ENCODE data around the gene ATF7IP2. TPM values are rescaled to one million over a fixed set of nuclear protein-coding genes. Genes with fewer than 3 reads are reported as not detected.

ATF7IP2 gene
- total and polyA plus RNA-seq, 9 of the 15 experiments (the other 6 are each of a cell fraction or from before 2014, with no cell fraction given) = 131 to 515 (median 196) TPM

- no peak for TF ChIP-seq SFPQ (IDR thresholded peaks at IDR 0.05; ENCODE audit: low read depth, low read length)
- no peak for TF ChIP-seq EP400 (IDR thresholded peaks at IDR 0.05)
- TF ChIP-seq ATF4 (CRISPR knock-in tag; IDR thresholded peaks at IDR 0.05) = no peak
- TF ChIP-seq ZC3H8 (IDR thresholded peaks at IDR 0.05) = no peak
- TF ChIP-seq ZNF134 (CRISPR knock-in tag; conservative IDR thresholded peaks at IDR 0.05) = no peak
- TF ChIP-seq MAFF (IDR thresholded peaks at IDR 0.05; ENCODE audit: low read length) = peak; percentile 57
- TF ChIP-seq U2AF1 (optimal IDR thresholded peaks at IDR 0.05; ENCODE audit: low read depth, low read length) = no peak
- TF ChIP-seq IRF2 (CRISPR knock-in tag; IDR thresholded peaks at IDR 0.05) = no peak
- TF ChIP-seq ZBTB12 (CRISPR knock-in tag; IDR thresholded peaks at IDR 0.05) = no peak
- TF ChIP-seq USF2 (CRISPR knock-in tag; IDR thresholded peaks at IDR 0.05) = no peak
- no peak for TF ChIP-seq RAD21 (CRISPR knock-in tag; conservative IDR thresholded peaks at IDR 0.05 in 1 of 2, IDR thresholded peaks at IDR 0.05 in 1 of 2)
- no peak for TF ChIP-seq ZNF431 (CRISPR knock-in tag; IDR thresholded peaks at IDR 0.05)
- TF ChIP-seq HMG20B (CRISPR knock-in tag; IDR thresholded peaks at IDR 0.05) = no peak
- no peak for TF ChIP-seq KHSRP (IDR thresholded peaks at IDR 0.05)
- TF ChIP-seq ZNF316 (IDR thresholded peaks at IDR 0.05) = peak; percentile 61; the same call in 1 of the 2 replicates
- TF ChIP-seq ZNF311 (CRISPR knock-in tag; IDR thresholded peaks at IDR 0.05) = no peak
- TF ChIP-seq ILF3 (IDR thresholded peaks at IDR 0.05; ENCODE audit: borderline replicate concordance) = no peak
- TF ChIP-seq FOXA1 (IDR thresholded peaks at IDR 0.05; ENCODE audit: borderline replicate concordance) = no peak
Measured at GRCh38 chr16:10390330-10390729, 4.5 kb downstream of the ATF7IP2 start (continued).
